GM19239 (cell line): Measurements from ENCODE around the gene EPPIN.

Source experiments
- DNase-seq: peaks from one replicate; pipeline ENCODE4 v3.0.0; 2011; ENCODE audit warnings: low spot score; ENCODE audit not compliant: insufficient read length
- FAIRE-seq: peaks from 2 replicates; lab custom pipeline; 2011; peaks lifted over from hg19 to GRCh38; lab: Jason Lieb, UNC

Gene EPPIN

DNA sequence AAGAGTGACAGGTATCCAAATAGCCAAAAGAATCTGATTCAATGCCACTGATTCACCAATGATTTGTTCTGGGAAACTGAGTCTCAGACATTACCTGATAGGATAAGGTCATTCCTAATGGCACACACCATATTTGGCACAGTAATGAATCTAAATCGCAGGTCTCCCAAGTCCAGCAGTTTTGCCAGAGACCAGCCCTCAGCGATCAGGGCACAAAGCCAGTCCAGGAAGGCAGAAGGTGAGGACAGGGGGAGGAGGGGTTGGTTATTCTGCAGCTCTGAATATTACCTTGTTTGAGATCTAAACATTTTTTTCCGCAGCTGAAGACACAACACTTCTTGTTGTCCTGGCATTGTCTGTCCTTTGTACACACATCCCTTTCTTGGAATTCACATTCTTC, 1.9 kb downstream of the EPPIN start:
- no peak for DNase-seq
- FAIRE-seq: no peak

DNA sequence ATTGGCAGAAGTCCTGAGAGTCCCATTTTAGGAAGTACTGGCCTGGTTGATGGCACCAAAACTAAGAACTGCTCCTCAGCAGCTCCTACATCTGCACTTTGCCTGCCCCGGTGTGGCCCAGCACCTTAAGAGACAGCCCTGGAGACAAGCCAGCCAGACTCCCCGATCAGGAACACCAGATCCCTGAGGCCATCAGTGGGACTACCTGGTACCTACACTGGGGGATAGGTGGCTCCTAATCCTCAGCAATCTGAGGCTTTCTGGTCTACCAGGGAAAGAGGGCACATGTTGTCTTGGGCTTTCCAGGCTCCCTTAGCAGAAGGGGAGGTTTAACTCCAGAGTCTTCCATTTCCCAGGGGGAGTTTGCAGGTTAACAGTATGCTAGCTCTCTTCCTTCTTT, 7.8 kb downstream of the EPPIN start, which contains the start of gene WFDC6:
TSS of gene WFDC6 (minus strand) at position 101 of the 400 bp plus-strand sequence. CDS start at position 26, 75 bp downstream.
- DNase-seq (no peak), FAIRE-seq (no peak)

DNA sequence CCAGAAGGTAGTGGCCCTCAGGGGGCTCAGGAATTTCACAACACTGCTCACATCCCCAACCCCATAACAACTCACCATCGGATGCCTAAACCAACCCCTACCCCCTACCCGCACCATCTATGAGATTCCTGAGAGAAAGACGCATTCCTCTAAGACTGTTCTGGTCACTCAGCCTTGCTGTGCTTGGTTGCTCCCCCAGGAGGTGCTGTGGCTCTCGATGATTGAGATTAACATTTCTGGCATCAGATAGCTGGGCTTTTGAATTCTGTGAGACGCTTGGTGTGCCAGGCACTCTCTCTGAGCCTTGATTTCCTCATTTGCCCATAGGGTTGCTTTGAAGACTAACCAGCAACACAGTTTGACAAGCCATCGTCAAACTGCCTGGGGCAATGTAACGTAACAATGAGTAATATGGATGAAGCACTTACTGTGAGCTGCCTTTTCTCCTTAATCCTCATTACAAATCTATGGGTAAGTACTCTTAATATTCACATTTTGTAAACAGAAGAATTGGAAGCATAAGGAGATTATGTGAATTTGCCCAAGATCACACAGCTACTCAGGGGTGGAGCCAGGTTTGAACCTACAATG, 8.9 kb downstream of the EPPIN start:
- DNase-seq (no peak), FAIRE-seq (no peak)

- DNase-seq (no peak), FAIRE-seq (no peak)
Observed at GRCh38 chr20:45527294-45527693, 19.9 kb downstream of the EPPIN start.

GRCh38 chr20:45523821-45524220, 23.4 kb downstream of the EPPIN start:
- FAIRE-seq: no peak
- DNase-seq: no peak

DNA sequence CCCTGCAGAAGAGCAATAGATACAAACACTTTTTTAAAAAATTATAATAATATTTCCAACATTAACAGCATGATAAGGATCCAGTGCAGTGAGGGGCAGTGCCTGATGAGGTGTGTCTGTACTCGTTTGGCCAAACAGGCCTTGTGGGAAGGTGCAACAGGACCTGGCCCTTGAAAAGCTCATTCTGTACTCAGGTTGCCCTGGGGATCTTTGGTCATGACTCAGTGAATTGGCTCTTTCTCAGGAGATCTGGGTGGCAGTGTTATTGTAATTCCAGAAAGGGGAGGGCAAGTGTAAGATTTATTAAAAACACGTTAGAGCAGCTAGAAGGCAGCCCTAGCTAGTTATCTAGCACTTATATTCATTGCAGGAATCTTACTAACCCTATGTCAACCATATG, 28.9 kb downstream of the EPPIN start:
- no peak for DNase-seq
- FAIRE-seq: no peak

DNA sequence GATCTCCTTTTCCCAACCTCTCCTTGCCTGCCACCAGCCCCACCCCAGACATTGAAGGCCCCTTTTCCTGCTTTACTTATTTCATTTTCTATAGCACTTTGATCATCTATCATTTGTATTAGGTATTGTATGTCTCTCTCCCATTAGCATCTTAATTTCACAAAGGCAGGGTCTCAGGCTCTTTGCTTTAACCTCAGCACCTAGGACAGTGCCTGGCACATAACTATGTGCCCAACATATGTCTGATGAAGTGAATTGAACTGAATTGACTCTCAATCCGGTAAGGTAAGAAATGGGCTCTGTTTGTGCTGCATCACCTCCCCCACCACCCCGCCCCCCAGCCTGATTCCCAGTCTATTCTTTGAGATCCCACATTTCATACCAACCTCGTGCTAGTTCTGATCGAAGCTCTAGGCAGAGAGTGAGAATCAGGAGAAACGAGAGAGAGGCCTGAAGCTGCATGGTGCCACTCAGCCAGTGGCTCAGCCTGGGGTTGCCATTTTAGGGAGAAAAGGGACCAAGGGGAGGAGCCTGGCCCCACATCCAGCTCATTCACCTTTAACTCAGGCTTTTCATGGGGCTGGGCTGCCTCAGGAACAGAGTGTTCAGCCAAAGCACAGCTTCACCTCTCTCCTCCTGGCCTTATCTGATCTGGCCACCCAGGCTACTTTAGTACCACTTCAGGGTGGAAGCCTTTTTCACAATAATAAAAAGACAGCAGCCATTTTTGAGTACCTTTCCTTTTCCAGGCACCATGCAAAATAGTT, 31.9 kb downstream of the EPPIN start, which contains the start of gene SPINT3:
TSS of gene SPINT3 (minus strand) at position 476 of the 767 bp plus-strand sequence. CDS start at position 462, 14 bp downstream.
- no peak for FAIRE-seq
- no peak for DNase-seq

- DNase-seq (no peak), FAIRE-seq (no peak)
Observed at GRCh38 chr20:45510242-45510862, 36.8 kb downstream of the EPPIN start.

GRCh38 chr20:45509091-45509490, 38.1 kb downstream of the EPPIN start:
- no peak for FAIRE-seq
- no peak for DNase-seq

DNA sequence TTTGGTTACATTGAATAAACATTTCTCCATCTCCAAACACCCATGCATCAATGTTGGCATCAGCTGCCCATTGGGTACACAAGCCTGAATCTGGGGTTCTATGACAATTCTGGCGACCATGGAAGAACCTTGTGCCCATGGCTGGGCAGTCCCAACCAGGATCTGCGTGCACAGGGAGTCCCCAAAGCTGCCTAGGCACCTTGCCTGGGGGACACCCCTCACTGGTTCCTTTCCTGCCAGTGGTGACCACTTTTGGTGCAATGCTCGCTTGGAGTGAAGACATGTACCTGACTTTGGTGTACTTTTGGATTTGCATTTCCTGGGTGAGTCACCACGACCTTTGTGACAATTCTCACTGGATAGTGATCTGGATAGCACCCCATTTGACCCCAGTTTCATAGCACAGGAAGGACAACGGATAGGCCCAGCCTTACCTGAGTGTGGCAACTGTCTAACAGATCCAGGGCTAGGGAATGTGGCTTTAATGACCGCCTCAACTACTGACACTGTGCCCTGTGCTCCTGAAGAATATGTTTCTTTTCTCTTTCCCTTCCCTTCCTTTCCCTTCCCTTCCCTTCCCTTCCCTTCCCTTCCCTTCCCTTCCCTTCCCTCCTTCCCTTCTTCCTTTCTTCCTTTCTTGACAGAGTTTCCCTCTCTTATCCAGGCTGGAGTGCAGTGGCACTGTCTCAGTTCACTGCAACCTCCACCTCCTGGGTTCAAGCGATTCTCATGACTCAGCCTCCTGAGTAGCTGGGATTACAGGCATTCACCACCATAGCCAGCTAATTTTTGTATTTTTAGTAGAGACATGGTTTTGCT, 38.9 kb downstream of the EPPIN start:
- DNase-seq: no peak
- FAIRE-seq: no peak

GRCh38 chr20:45507011-45507820, 40.0 kb downstream of the EPPIN start:
- no peak for DNase-seq
- no peak for FAIRE-seq

DNA sequence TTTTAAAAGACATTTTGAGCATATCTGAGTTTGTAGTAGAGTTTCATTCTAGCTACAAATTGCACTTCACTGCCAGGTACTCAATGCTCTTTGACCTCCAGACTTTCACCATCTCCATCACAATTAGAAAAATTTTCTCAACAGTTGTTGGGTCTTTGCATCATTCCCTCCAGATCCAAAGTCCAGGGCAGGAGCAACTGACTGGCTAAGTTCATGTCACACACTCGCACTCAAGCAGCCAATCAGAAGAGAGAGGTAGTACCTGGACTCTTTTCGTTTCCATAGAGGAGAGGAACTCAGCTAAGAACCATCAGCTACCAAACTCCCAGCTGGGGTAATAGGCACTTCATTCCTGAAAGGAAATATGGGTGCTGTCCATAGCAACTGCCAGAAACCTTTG, 40.8 kb downstream of the EPPIN start:
- DNase-seq (no peak), FAIRE-seq (no peak)

DNA sequence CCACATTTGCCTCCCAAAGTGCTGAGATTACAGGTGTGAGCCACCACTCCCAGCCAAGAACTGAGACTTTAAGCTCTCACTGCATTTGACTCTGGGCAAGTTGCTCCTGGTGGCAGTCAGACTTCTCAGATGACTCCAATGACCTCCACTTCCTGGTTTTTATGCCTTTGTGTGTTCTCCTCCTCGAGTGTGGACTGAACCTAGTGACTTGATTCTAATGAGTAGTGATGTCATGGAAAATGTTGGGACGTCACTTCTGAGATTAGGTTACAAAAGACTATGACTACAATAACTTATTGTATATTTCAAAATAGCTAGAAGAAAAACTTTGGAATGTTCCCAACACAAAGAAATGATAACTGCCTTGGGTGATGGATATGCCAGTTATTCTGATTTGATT, 43.8 kb downstream of the EPPIN start:
- FAIRE-seq: no peak
- no peak for DNase-seq

DNA sequence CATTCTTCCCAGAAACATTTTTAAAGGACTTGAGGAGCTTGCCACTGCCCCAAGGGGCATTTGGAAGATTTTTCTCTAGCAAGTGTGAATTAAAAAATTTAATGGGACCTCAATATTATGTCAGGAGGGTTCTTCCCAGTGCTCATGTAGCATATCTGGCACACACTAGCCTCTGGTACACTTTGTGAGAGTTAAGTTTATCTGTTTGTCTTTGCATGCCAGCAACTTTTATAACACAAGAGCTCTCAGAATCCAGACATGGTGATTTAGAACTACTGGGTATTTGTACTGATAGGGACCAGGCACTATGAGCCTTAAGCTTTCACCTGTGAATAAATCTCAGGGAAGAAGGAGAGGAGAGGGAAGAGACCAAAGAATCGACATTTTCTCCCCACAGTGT, 44.6 kb downstream of the EPPIN start:
- FAIRE-seq: no peak
- no peak for DNase-seq

- no peak for DNase-seq
- no peak for FAIRE-seq
Observed at GRCh38 chr20:45501600-45501999, 45.6 kb downstream of the EPPIN start.

GRCh38 chr20:45500022-45500421, 47.2 kb downstream of the EPPIN start:
- DNase-seq: no peak
- FAIRE-seq: no peak

GRCh38 chr20:45497971-45498494, 49.2 kb downstream of the EPPIN start:
- DNase-seq (no peak), FAIRE-seq (no peak)

GRCh38 chr20:45496166-45496565, 51.0 kb downstream of the EPPIN start:
- no peak for DNase-seq
- FAIRE-seq: no peak

DNA sequence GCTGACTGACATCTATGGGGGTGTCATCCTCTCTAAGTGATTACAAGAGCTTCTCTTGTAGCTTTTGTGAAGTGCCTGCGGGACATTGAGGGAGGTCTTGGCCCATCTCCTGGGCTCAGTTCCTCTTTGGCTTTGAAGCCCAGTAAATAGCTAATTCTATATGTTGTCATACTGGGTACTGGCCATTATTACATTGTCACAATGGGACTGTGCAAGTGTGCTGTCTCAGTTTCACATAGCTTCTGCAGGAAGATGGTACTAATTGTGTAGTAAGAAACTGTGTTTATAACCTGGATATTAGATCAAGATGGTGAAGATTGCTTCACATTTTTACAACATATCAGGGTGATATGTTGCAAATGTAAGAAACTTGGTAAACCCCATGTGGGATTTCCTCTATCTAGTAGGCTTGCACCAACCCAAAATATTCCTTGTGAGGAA, 51.7 kb downstream of the EPPIN start:
- DNase-seq: no peak
- FAIRE-seq: no peak
